ENCODE data around the gene CRYL1.

Gene CRYL1, protein sequence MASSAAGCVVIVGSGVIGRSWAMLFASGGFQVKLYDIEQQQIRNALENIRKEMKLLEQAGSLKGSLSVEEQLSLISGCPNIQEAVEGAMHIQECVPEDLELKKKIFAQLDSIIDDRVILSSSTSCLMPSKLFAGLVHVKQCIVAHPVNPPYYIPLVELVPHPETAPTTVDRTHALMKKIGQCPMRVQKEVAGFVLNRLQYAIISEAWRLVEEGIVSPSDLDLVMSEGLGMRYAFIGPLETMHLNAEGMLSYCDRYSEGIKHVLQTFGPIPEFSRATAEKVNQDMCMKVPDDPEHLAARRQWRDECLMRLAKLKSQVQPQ

DNA sequence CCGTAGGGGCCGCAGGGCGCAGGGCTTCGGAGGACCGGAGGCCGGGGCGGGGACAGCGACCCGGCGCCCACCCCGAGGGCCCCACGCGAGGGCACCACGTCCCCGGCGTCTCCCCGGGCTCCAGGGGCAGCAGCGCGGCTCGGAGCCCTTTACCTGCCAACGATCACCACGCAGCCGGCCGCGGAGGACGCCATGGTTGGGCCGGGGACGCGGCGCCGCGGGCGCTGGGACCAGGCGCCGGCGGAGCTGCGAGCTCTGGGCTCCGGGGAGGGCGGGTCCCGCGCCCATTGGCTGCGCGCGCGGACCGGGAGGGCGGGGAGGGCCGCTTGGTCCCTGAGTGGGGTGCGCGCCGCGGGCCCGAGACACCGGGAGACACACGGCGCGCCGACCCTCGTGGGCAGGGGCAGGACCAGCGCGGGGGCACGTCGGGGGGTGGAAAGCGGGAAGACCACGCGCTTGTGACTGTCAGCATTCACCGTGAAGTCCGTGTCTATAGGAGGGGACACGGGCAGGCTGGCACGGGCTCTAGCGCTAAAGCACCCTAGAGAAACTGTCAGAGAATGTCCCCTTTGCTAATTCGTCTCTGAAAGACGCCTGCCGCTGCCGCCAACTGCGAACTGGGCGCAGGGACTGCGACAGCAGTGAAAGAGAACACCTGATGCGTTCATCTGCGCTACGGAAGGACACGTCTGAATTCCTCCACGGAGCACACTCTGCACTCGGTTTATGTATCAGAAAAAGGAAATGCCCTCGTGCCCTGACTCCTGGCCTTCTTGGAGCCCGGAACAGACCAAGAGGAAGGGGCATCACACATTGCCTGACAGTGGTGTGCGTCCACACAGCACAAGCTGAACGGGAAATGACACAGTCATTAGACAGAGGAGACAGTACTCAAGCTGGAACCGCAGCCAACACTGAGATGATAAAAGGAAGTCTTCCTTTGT, at the start of gene CRYL1:
CRYL1 (minus strand) TSS at position 257 of the 944 bp plus-strand sequence; CDS start at position 194, 63 bp downstream.
- peak; percentile 69 for DNase-seq (ENCODE audit: low spot score)

DNA sequence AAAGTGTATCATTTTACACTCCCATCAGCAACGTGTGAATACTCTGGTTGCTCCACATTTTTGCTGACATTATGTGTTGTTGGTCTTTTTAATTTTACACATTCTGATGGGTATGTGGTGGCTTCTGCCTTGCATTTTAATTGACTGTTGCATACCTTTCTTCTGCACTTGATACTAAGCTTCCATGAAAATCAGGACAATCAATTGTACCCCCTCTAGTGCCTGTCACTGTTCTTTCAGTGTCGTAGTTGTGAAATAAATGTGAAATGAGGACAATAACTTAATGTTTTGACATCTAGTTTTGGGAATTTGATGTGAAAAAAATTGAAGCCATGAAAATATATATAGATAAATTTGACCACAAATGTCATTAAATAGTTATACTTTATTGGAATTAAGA, 48.0 kb upstream of the CRYL1 start:
- no peak for DNase-seq (ENCODE audit: low spot score)

DNA sequence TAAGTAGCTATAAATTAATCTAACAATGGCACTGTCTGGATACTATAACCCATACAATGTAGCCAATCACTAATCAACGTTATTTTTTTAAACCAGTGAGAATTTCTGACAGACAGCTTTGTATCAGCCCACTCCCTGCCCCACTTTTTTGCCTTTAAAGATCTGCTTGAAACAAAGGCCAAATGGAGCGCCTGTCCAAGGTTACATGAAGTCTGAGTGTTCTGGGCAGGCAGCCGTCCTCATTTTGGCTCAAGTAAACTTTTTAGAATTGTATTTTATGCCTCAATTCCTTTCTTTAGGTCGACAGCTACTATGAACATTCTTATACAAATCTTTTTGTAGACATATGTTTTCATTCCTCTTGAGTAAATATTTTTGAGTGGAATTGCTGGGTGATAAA, 47.5 kb upstream of the CRYL1 start:
- no peak for DNase-seq (ENCODE audit: low spot score)

DNA sequence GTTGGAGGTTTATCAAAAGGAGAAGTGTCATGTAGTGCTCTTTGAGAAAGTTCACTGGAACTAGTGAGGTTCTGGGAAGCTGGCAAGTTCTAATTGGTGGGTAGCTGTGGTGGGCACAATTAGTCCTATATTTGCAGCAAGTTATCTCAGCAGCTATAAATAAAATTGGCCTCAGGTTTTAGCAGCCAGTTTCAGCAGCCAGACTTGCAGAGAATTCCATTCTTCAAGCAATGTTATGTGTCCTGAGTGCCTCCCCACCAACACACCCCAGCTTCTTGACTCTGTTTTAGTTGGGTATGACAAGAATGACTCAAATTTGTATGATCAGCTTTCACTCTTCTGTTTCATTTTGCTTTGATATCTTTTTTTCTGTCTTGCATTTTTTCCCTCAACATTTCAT, 46.0 kb upstream of the CRYL1 start:
- no peak for DNase-seq (ENCODE audit: low spot score)

DNA sequence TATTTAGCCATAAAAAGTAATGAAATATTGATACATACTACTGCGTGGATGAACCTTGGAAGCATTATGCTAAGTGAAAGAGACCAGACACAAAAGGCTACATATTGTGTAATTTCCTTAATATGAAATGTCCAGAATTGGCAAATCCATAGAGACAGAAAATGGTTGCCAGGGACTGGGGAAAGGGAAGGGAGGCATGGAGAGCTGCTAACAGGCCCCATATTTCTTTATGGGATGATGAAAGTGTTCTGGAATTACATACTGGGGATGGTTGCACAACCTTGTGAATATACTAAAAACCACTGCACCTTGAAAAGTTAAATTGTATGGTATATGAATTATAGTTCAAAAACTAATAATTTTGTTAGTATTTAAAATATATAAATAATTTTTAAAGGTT, 44.9 kb upstream of the CRYL1 start:
- DNase-seq (ENCODE audit: low spot score), result no peak

DNA sequence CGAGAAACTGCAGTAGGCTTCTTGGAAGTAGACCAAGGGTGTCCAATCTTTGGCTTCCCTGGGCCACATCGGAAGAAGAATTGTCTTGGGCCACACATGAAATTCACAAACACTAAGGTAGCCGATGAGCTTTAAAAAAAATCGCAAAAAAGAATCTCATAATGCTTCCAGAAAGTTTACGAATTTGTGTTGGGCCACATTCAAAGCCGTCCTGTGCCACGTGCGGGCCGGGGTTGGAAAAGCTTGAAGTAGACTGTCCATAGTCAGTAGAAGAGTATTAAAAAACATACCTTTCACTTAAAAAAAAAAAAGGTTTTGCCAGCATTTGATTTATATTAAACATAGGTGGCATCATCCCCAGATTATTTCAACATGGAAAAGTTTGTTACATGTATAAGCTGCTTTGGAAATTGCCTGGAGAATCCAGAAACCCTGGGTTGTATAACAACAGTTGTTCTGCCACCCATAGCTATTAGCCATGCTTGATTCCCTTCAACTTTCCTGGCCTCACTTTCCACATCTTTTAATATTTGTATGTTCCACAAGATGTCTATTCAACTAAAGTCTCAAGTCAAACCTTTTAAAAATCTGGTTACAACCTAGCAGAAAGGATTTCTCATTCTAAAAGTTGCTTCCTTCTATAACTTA, 42.3 kb upstream of the CRYL1 start:
- DNase-seq (ENCODE audit: low spot score), result no peak

DNA sequence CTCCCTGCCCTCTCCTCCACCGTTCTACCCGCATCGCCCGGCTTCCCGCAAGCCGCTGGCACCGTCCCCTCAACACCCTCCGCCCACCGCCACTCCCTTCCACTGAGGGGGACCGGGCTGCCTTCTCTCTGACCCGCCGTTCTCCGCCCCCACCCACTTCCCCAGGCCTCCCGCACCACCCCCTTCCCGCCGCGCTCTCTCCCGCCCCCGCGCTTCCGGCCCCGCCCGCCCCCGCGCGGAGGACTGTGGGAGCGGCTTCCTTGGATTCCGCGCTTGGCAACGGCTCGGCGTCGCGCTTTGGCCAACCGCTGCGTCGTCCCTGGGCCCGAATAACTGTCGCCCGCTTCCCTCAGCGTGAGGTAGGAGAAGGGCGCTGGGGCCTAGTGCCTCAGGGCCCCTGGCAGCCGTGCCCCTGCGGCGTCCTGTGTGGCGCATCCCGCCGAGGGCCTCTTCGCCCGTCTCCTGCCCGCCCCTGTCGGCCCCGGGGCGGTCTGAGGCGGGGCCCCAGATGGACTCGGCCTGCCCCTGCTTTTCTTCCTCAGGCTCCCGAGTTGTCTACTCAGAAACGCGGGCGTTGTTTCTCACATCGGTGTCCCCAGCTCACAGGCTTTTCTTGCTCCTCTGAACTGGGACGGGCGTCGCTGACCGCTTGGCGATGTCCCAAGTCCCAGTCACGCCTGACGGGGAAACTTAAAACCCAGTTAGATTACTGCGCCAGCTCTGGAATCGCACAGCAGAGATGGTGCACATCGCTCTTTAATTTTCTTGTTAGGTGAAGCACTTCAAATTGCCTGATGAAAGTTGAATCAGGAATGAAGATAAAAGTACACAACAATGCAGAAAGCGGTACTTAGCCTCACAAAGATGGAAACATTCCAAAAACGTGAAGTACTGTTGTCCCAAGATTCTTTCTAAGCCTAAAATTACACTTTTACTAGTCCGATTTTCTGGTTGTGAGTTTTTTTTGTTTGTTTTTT, 41.5 kb upstream of the CRYL1 start, which contains the start of gene IFT88:
IFT88 (plus strand) TSS at position 260 of the 977 bp plus-strand sequence. CDS start 7,229 bp downstream, outside the sequence.
- DNase-seq (ENCODE audit: low spot score), result peak; percentile 74

DNA sequence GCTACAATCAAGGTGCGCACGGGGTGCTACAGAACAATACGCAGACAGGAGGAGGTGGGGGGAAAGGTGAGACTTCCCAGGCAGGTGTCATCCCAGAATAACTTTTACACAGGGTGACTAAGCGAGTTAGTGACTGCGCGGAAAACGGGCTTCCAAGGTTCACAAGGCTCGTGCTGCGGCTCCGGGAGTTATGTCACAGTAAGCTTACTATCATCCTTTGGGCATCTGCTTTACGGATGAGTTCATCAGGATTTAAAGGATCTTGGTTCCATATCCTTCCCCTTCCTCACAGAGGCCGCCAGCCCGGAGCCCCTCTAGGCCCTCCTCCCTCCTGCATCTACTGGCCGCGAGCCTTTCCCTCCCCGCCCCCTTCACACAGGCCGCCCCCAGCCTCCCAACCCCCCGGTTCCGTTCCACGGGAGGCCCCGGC, 40.8 kb upstream of the CRYL1 start:
- DNase-seq (ENCODE audit: low spot score), result peak; percentile 12

DNA sequence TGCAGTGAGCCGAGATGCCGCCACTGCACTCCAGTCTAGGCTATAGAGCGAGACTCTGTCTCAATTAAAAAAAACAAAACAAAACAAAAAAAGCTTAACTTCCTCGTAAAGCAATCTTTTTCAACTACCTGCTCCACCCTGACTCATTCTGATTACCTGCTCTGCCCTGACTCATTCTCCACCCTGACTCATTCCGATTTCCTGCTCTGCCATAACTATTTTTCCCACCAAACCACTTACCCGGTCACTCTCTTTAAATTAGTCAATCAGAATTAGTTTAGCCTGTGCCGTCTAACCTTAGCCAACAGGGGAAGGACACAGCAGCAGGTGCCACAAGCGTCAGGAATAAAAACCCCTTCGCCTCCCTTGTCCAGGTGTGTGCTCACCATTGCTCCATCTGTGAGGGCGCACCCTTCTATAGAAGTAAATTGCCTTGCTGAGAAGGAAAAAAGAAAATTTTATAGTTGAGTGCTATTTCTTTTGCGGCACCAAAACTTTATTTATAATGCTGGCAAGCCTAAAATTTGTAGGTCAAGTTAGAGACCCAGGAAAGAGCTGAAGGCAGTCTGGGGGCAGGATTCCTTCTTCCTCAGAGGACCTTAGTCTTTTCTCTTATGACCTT, 39.6 kb upstream of the CRYL1 start:
- no peak for DNase-seq (ENCODE audit: low spot score)

DNA sequence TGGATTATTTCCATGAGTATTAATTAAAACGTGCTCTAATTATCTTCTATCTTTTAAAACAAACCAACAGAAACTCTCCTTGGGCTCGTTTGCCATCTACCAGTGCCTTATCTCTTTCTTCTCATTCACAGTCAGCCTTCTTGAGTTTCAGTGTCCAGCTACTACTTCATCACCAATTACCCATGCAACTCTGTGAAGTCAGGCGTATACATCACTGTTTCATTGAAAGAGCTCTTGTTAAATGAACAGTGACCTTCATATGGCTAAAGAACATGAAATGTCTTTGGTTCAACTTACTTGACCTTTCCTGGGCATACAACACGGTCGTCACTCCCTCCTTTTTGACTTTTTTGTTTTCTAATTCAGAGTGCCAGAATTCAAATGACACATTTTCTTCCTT, 36.1 kb upstream of the CRYL1 start:
- no peak for DNase-seq (ENCODE audit: low spot score)

DNA sequence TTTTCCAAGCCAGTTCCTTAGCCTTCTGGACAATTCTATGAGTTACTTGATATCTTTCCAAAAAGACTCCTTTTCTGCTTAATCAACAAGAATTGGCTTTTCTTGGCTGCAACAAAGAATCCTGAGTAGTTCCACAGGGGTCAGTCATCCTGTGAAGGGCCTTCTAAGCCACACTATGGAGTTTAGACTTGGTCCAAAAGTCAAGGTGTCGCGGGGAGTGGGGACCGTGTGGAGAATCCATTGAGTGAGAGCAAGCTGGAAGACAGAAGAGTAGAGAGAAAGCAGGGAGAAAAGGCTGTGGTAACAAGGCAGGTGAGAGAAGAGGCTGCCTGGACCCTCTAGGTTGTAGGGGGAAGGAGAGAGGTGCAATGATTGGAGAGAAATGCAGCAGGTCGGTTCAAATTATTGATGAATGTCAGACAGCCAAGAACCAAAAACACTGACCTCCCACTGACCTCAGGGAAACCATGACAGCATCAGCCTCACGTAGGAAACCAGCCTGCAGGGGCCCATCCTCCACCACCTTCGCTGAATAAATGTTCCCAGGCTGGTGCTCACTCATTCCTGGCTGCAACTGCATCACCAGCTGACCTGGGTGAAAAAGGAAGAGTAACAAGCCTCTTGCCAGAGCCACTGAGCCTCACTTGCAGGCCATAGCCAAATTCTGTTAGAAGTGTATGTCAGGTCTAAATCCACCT, 34.2 kb upstream of the CRYL1 start:
- DNase-seq (ENCODE audit: low spot score), result no peak

DNA sequence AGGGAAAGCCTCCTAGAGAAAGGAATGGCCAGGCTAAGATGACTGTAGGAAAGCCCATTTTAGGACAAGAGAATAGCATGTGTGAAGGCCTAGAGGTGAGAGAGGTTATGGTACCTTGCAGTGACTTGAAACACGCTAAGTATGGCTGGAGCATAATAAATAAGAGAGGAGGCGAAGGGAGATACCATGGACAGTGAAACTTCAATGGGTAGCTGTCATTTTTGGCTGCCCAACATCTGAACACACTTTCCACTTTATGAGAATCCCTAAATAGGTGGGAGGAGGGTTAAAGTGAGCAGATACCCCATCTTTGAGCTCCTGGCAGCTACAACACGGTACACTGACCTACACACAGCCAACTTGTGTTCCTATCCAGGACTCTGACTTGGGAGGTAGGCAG, 33.3 kb upstream of the CRYL1 start:
- DNase-seq (ENCODE audit: low spot score), result no peak

DNA sequence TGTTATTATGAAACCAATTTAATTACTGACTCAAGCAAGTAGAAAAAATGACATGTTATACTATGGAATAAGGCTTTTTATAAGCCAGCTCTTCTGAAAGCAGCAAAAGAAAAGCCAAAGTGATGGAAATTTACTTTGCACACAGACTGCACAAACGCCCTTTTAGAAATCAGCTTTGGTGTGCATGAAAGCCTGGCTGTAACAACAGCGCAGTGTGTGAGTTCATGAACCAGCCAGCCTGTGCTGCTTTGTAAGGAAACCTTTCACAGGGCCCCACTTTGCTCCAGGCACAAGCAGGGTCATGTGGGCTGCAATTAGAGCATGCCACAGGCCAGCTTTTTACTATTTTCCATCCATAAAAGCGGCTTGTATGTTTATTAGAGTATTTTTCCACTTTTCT, 27.7 kb upstream of the CRYL1 start:
- peak; percentile 29 for DNase-seq (ENCODE audit: low spot score)

DNA sequence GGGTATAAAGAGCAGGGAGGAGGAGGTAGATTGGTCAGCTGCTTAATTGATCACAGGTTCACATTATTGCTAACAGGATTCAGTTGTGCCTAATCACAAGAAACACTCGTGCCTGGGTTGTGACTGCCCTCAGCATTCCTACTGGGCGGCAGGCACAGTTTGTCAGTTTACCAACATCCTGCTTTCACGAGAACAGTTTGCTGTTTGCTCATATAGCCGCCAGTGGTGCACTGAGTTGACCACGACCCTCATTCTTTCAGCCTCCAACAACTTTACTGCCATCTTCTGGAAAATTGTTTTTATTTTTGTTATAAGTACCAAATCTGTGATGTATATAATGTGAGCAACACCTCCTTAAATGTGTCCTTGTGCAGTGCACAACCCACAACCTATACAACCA, 25.1 kb upstream of the CRYL1 start:
- DNase-seq (ENCODE audit: low spot score), result no peak

DNA sequence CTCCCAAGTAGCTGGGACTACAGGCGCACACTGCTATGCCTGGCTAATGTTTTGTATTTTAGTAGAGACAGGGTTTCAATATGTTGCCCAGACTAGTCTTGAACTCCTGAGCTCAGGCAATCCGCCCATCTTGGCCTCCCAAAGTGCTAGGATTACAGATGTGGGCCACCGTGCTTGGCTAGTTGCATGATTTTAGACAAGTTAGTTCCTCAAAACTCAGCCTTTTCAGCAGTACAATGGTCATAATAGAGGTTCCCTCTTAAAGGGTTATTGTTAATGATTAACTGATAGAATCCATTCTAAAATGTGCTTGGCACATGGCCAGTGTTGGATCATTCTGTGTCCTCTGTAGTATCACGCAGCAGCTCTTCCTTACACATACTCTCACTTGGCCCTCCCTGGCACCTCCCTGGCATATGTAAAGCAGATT, 21.8 kb upstream of the CRYL1 start:
- peak; percentile 30 for DNase-seq (ENCODE audit: low spot score)

DNA sequence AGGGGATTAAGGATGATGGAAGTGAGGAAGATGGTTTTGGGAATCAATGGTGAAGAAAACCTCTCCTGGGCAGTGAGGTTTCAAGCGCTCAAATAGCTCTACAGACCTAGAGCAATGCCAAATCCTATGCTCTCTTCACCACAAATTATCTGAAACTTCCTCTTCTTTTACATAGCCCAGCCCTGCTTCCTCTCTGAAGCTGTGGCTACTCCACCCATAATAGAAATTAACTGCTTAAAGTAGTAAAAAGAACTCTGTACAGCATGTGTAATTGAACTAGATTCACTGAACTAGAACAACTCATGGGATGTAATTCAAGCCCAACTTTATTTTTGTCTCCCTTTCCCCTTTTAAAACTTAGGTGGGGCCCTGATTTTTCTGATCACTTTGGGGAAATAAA, 20.9 kb upstream of the CRYL1 start:
- no peak for DNase-seq (ENCODE audit: low spot score)

DNA sequence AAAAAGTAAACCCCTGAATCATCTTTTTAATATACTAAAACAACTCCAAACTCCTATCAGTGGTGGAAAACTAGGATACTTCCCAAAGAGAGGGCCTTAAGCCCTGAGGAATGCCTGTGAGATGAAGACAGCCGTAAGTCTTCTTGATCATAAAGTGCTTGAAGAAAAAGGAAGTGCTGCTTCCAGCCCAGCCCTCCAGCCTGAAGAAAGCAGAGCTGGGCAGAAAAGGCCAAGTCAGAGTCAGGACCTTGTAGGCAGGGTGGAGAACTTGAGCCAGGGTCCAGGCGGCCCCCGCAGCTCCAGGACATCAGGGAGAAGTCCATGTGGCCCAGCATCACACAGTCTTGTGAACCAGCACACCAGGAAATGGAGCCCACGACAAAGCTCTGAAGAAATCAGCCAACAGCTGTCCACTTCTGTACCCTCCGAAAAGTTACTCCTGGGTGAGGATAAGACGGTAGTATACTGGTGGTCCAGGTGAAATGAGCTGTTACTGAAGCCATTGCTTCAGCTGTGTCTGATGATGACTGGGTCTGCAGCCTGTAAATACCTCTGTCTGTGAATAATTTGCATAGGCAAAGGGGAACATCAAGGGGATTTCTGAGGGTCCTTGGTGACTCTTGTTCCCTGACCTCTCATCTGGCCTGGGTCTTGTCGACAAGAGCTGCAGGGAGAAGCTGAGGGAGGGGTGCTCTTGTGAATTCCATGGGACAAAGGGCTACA, 18.7 kb upstream of the CRYL1 start:
- no peak for DNase-seq (ENCODE audit: low spot score)

DNA sequence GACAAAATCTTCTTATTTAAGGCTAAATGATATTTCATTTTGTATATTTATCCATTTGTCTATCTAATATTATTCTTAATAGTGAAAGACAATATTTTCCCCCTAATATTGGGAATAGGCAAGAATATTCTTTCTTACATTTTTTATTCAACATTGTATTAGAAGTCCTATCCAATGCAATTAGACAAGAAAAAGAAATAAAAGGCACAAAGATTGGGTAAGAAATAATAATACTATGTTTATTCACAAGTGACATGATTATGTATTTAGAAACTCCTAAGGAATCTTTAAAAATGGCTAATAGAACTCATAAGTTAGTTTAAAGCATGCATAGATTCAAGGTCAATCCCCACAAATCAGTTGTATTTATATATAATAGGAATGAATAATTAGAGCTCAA, 11.3 kb upstream of the CRYL1 start:
- no peak for DNase-seq (ENCODE audit: low spot score)

DNA sequence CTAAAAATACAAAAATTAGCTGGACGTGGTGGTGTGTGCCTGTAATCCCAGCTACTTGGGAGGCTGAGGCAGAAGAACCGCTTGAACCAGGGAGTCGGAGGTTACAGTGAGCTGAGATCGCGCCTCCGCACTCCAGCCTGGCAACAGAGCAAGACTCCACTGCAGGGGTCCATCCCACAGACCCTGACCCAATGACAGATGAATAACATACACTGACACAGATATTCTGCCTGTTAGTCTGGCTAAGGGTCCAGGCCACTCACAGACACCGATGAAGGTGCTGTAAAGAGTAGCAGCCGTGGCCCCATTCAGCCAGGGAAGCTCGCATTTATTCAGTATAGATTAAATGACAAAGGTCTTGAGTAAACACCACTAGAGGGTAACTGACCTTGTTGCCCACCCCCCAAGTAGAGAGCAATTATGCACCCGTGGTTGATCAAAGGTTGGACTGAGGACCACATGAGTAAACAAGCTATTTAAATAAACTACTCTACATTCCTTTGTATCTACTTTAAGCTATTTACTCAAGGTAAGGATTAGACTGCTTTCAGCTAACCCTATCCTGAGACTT, 8.5 kb upstream of the CRYL1 start:
- DNase-seq (ENCODE audit: low spot score), result no peak

Measured in HuH-7 (cell line).